ENCODE results near the gene ABR.

DNA sequence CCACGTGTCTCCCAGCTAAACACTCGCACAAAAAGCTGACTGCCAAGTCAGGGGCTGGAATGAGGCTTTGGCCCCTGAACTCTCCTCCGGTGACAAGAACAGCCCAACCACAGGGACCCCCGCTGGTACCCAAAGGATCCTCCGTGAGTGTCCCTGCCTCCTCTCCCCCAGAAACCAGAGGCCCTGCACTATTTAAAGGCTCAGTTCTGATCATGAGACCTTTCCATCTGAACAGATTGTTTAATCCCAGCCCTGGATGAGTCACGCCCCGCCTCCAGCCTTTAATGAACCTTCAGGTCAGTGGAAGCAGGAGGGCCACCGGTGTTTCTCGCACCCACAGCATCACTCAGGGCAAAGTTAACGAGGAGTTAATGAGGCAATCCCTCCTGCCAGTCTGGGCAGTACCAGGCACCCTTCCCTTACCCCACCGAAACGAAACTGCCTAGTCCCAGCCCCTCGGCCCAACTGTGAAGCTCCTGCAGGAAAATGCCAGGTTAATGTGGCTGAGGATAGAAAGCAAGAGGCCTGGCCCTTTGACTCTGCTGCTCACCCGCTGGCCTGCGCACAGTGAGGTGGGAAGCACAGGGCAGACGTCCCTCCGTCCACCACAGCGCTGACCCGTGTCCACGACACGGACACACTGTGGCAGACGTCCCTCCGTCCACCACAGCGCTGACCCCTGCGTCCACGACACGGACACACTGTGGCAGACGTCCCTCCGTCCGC, 150.4 kb downstream of the ABR start:
- no peak for TF ChIP-seq EZH2 (IDR thresholded peaks at IDR 0.05; ENCODE audit: borderline replicate concordance, insufficient read depth, low read length, poor library complexity, severe bottlenecking)
- TF ChIP-seq, protein P1, sequence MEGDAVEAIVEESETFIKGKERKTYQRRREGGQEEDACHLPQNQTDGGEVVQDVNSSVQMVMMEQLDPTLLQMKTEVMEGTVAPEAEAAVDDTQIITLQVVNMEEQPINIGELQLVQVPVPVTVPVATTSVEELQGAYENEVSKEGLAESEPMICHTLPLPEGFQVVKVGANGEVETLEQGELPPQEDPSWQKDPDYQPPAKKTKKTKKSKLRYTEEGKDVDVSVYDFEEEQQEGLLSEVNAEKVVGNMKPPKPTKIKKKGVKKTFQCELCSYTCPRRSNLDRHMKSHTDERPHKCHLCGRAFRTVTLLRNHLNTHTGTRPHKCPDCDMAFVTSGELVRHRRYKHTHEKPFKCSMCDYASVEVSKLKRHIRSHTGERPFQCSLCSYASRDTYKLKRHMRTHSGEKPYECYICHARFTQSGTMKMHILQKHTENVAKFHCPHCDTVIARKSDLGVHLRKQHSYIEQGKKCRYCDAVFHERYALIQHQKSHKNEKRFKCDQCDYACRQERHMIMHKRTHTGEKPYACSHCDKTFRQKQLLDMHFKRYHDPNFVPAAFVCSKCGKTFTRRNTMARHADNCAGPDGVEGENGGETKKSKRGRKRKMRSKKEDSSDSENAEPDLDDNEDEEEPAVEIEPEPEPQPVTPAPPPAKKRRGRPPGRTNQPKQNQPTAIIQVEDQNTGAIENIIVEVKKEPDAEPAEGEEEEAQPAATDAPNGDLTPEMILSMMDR (IDR thresholded peaks at IDR 0.05; ENCODE audit: poor library complexity, severe bottlenecking), result no peak
- TF ChIP-seq, protein P2, sequence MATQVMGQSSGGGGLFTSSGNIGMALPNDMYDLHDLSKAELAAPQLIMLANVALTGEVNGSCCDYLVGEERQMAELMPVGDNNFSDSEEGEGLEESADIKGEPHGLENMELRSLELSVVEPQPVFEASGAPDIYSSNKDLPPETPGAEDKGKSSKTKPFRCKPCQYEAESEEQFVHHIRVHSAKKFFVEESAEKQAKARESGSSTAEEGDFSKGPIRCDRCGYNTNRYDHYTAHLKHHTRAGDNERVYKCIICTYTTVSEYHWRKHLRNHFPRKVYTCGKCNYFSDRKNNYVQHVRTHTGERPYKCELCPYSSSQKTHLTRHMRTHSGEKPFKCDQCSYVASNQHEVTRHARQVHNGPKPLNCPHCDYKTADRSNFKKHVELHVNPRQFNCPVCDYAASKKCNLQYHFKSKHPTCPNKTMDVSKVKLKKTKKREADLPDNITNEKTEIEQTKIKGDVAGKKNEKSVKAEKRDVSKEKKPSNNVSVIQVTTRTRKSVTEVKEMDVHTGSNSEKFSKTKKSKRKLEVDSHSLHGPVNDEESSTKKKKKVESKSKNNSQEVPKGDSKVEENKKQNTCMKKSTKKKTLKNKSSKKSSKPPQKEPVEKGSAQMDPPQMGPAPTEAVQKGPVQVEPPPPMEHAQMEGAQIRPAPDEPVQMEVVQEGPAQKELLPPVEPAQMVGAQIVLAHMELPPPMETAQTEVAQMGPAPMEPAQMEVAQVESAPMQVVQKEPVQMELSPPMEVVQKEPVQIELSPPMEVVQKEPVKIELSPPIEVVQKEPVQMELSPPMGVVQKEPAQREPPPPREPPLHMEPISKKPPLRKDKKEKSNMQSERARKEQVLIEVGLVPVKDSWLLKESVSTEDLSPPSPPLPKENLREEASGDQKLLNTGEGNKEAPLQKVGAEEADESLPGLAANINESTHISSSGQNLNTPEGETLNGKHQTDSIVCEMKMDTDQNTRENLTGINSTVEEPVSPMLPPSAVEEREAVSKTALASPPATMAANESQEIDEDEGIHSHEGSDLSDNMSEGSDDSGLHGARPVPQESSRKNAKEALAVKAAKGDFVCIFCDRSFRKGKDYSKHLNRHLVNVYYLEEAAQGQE (IDR thresholded peaks at IDR 0.05; ENCODE audit: borderline replicate concordance), result no peak
- no peak for TF ChIP-seq MXI1 (conservative IDR thresholded peaks at IDR 0.05; ENCODE audit: poor library complexity, severe bottlenecking)
- no peak for TF ChIP-seq EP300 (conservative IDR thresholded peaks at IDR 0.05; ENCODE audit: poor library complexity, severe bottlenecking)
- TF ChIP-seq RAD21 (conservative IDR thresholded peaks at IDR 0.05), result no peak
